Activated naive CD4-positive, alpha-beta T cell treated with anti-CD3 and anti-CD28 coated beads, Interleukin-2, amount 50 U/mL, for 72 hours (primary cell): ENCODE data around the gene WASHC1. TPM values are rescaled to one million over a fixed set of nuclear protein-coding genes. Genes with fewer than 3 reads are reported as not detected.
A peak's percentile ranks its signal among the peaks of the same experiment; 100 is the strongest.
"Not testable (repeated sequence)": the region's sequence is repeated elsewhere in the genome, so short reads cannot be mapped to it uniquely, and the experiment has no call there.

Experiments
- ATAC-seq, 2 donors: fragments of 150-1000 bp; cut with Tn5 transposase; 2 replicates each; pipeline ENCODE4 v1.10.0; 2021; ENCODE audit warnings: mild to moderate bottlenecking in 2 of 2, moderate library complexity in 2 of 2
- DNase-seq, 2 donors: peaks; one replicate each; pipeline ENCODE4 v3.0.0; 2021 to 2022; ENCODE audit warnings: low spot score in 2 of 2
- H3K27ac Mint-ChIP-seq, 2 donors: one replicate each; pipeline ENCODE4 v1.8.0; 2022; ENCODE audit warnings: mild to moderate bottlenecking in 2 of 2, mixed read lengths in 2 of 2
- H3K36me3 Mint-ChIP-seq, 2 donors: one replicate each; pipeline ENCODE4 v1.8.0; 2022; ENCODE audit warnings: mixed read lengths in 2 of 2
- H3K9me3 Mint-ChIP-seq, 2 donors: one replicate each; pipeline ENCODE4 v1.8.0; 2022; ENCODE audit warnings: mixed read lengths in 2 of 2
- total RNA-seq, 2 donors: library from RNA; stranded (reverse); gene quantifications; one replicate each; pipeline ENCODE4 v1.2.3, GENCODE V29; 2022

Gene WASHC1
- 10 to 100 TPM; 10.7 to 14.1 TPM for total RNA-seq

- DNase-seq, ATAC-seq, H3K9me3 Mint-ChIP-seq, H3K27ac Mint-ChIP-seq, H3K36me3 Mint-ChIP-seq: not testable (repeated sequence)
Measured at GRCh38 chr9:29356-29755, at the start of gene WASHC1. Gene WASHC1, minus strand, starts transcription at chr9:29456. Its CDS starts 4,457 bp downstream, at chr9:24999.

- ATAC-seq, DNase-seq, H3K9me3 Mint-ChIP-seq, H3K27ac Mint-ChIP-seq, H3K36me3 Mint-ChIP-seq: not testable (repeated sequence)
Measured at GRCh38 chr9:78333-78732, 49.1 kb upstream of the WASHC1 start.

- H3K36me3 Mint-ChIP-seq, DNase-seq, H3K9me3 Mint-ChIP-seq, H3K27ac Mint-ChIP-seq, ATAC-seq: not testable (repeated sequence)
Measured at GRCh38 chr9:76389-76788, 47.1 kb upstream of the WASHC1 start.

GRCh38 chr9:73900-74525 is 44.8 kb upstream of the WASHC1 start:
- not testable (repeated sequence) for DNase-seq, H3K27ac Mint-ChIP-seq, H3K36me3 Mint-ChIP-seq, H3K9me3 Mint-ChIP-seq
- ATAC-seq, result peak in 1 of 2 donors; percentile 4

- ATAC-seq (peak; percentile 33 to 68), DNase-seq (peak in 1 of 2 donors; percentile 12)
- H3K27ac Mint-ChIP-seq, H3K9me3 Mint-ChIP-seq, H3K36me3 Mint-ChIP-seq: not testable (repeated sequence)
Measured at GRCh38 chr9:73076-73899, 44.0 kb upstream of the WASHC1 start.

- H3K27ac Mint-ChIP-seq, result not testable (repeated sequence)
Measured at GRCh38 chr9:63031-63629, 33.9 kb upstream of the WASHC1 start.

GRCh38 chr9:52678-53077 is 23.4 kb upstream of the WASHC1 start:
- not testable (repeated sequence) for DNase-seq, H3K36me3 Mint-ChIP-seq, H3K27ac Mint-ChIP-seq, ATAC-seq, H3K9me3 Mint-ChIP-seq

More at GRCh38 chr9:63031-63629, 33.9 kb upstream of the WASHC1 start:
- H3K36me3 Mint-ChIP-seq, H3K9me3 Mint-ChIP-seq: not testable (repeated sequence)
- ATAC-seq (peak; percentile 98), DNase-seq (peak; percentile 10 to 55)

GRCh38 chr9:48190-48842 is 19.1 kb upstream of the WASHC1 start:
- H3K27ac Mint-ChIP-seq, ATAC-seq, DNase-seq, H3K36me3 Mint-ChIP-seq, H3K9me3 Mint-ChIP-seq: not testable (repeated sequence)

- not testable (repeated sequence) for DNase-seq, H3K27ac Mint-ChIP-seq, H3K9me3 Mint-ChIP-seq, ATAC-seq, H3K36me3 Mint-ChIP-seq
Measured at GRCh38 chr9:46639-47271, 17.5 kb upstream of the WASHC1 start.

- DNase-seq, H3K36me3 Mint-ChIP-seq, H3K9me3 Mint-ChIP-seq, ATAC-seq, H3K27ac Mint-ChIP-seq: not testable (repeated sequence)
Measured at GRCh38 chr9:46164-46563, 16.9 kb upstream of the WASHC1 start.

- not testable (repeated sequence) for H3K9me3 Mint-ChIP-seq, H3K36me3 Mint-ChIP-seq, ATAC-seq, H3K27ac Mint-ChIP-seq, DNase-seq
Measured at GRCh38 chr9:45180-45878, 16.1 kb upstream of the WASHC1 start.

- H3K9me3 Mint-ChIP-seq, DNase-seq, H3K27ac Mint-ChIP-seq, ATAC-seq, H3K36me3 Mint-ChIP-seq: not testable (repeated sequence)
Measured at GRCh38 chr9:44416-44815, 15.2 kb upstream of the WASHC1 start.

- not testable (repeated sequence) for H3K36me3 Mint-ChIP-seq, H3K27ac Mint-ChIP-seq, H3K9me3 Mint-ChIP-seq, ATAC-seq, DNase-seq
Measured at GRCh38 chr9:43636-44035, 14.4 kb upstream of the WASHC1 start.

GRCh38 chr9:43116-43515 is 13.9 kb upstream of the WASHC1 start:
- H3K27ac Mint-ChIP-seq, ATAC-seq, H3K36me3 Mint-ChIP-seq: not testable (repeated sequence)

GRCh38 chr9:41819-42218 is 12.6 kb upstream of the WASHC1 start:
- not testable (repeated sequence) for ATAC-seq, H3K9me3 Mint-ChIP-seq, DNase-seq, H3K27ac Mint-ChIP-seq, H3K36me3 Mint-ChIP-seq

More at GRCh38 chr9:43116-43515, 13.9 kb upstream of the WASHC1 start:
- H3K9me3 Mint-ChIP-seq, DNase-seq: not testable (repeated sequence)

- H3K9me3 Mint-ChIP-seq, ATAC-seq: not testable (repeated sequence)
Measured at GRCh38 chr9:41261-41676, 12.0 kb upstream of the WASHC1 start.

More at GRCh38 chr9:41261-41676, 12.0 kb upstream of the WASHC1 start:
- not testable (repeated sequence) for H3K27ac Mint-ChIP-seq, DNase-seq, H3K36me3 Mint-ChIP-seq
